Fibroblast of skin of abdomen (primary cell): Measurements from ENCODE around the gene SFSWAP.
"Not testable (repeated sequence)": the region's sequence is repeated elsewhere in the genome, so short reads cannot be mapped to it uniquely, and the experiment has no call there.

Experiments used
- DNase-seq: peaks from one replicate; pipeline ENCODE4 v3.0.0-alpha.2; 2013

SFSWAP gene

GRCh38 chr12:131736446-131737149 is 25.7 kb downstream of the SFSWAP start:
- DNase-seq, result no peak

- DNase-seq, result peak; percentile 29
Measured at GRCh38 chr12:131737150-131737827, 26.4 kb downstream of the SFSWAP start.

- DNase-seq, result no peak
Measured at GRCh38 chr12:131738196-131738595, 27.3 kb downstream of the SFSWAP start.

- no peak for DNase-seq
Measured at GRCh38 chr12:131740626-131741025, 29.7 kb downstream of the SFSWAP start.

- not testable (repeated sequence) for DNase-seq
Measured at GRCh38 chr12:131742761-131743160, 31.9 kb downstream of the SFSWAP start.

GRCh38 chr12:131743410-131743809 is 32.5 kb downstream of the SFSWAP start:
- DNase-seq, result not testable (repeated sequence)

- not testable (repeated sequence) for DNase-seq
Measured at GRCh38 chr12:131743880-131744279, 33.0 kb downstream of the SFSWAP start.

GRCh38 chr12:131744675-131745074 is 33.8 kb downstream of the SFSWAP start:
- DNase-seq, result not testable (repeated sequence)

- DNase-seq, result no peak
Measured at GRCh38 chr12:131745706-131746105, 34.8 kb downstream of the SFSWAP start.

- DNase-seq, result no peak
Measured at GRCh38 chr12:131747276-131748177, 36.6 kb downstream of the SFSWAP start.

GRCh38 chr12:131749618-131750315 is 38.9 kb downstream of the SFSWAP start:
- no peak for DNase-seq

- no peak for DNase-seq
Measured at GRCh38 chr12:131751335-131751734, 40.4 kb downstream of the SFSWAP start.

GRCh38 chr12:131752451-131752850 is 41.6 kb downstream of the SFSWAP start:
- no peak for DNase-seq

- no peak for DNase-seq
Measured at GRCh38 chr12:131753005-131753404, 42.1 kb downstream of the SFSWAP start.

GRCh38 chr12:131753757-131754156 is 42.9 kb downstream of the SFSWAP start:
- no peak for DNase-seq

- DNase-seq, result no peak
Measured at GRCh38 chr12:131754184-131754583, 43.3 kb downstream of the SFSWAP start.

GRCh38 chr12:131755305-131756113 is 44.6 kb downstream of the SFSWAP start:
- no peak for DNase-seq

GRCh38 chr12:131756441-131756840 is 45.6 kb downstream of the SFSWAP start:
- no peak for DNase-seq

- no peak for DNase-seq
Measured at GRCh38 chr12:131757111-131757510, 46.2 kb downstream of the SFSWAP start.

- no peak for DNase-seq
Measured at GRCh38 chr12:131758016-131758739, 47.3 kb downstream of the SFSWAP start.

GRCh38 chr12:131759176-131759575 is 48.3 kb downstream of the SFSWAP start:
- no peak for DNase-seq
